ENCODE data around the gene DENND1C.

DENND1C gene

DNA sequence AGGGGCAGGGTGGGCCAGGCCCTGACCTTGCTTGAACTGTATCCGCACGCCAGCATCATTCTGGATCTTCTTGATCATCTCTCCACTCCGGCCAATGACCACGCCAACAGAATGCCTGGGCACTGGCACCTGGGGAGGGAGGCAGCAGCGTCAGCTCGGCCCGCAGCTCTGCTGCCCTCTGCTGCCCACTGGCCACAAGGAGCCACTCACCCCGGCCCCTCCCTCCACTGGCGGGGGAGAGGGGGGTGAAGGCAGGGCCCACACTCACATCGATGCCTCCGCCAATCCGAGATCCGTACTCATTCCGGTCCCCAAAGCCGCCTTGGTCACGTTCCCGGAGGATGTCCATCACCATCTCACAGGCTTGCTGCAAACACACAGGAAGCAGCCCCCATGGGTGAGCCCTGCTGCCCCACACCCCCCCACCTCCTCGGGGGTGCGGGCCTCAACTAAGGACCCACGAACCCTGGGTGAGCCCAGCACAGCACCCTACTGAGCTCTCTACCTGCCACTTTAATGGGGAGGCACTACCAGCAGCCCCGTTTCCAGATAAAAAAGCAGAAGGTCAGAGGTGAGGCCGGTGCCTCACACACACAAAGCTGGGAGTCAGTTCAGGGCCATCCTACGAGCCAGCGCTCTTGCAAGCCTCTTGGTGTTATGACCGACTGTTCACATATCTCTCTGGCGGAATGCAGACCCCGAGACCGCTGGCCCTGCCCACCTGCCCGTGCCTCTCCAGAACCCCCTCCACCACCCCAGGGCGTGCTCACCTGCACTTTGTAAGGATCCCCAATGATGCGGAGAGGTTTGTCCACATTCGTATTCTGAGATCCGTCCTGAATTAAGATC is 63.6 kb downstream of the DENND1C start:
- H3K4me1 ChIP-seq (ENCODE audit: insufficient read depth, low read length, severe bottlenecking), result peaks cover 10% of the 10 kb centered on the region
- no peak overlapping the region for H3K4me3 ChIP-seq (ENCODE audit: low read depth, low read length, poor library complexity, severe bottlenecking)
- H3K9me3 ChIP-seq (ENCODE audit: low read length), result no peaks in the 10 kb centered on the region
- peaks cover 31% of the 10 kb centered on the region for H3K79me2 ChIP-seq (ENCODE audit: insufficient read depth, low read length)
- H4K20me1 ChIP-seq (ENCODE audit: insufficient read depth, low read length), result no peaks in the 10 kb centered on the region
- no peaks in the 10 kb centered on the region for H3K27me3 ChIP-seq (ENCODE audit: insufficient read depth, low read length)
- H3K27ac ChIP-seq (ENCODE audit: low read depth, low read length, poor library complexity, severe bottlenecking), result no peak overlapping the region
- TF ChIP-seq, protein P1, sequence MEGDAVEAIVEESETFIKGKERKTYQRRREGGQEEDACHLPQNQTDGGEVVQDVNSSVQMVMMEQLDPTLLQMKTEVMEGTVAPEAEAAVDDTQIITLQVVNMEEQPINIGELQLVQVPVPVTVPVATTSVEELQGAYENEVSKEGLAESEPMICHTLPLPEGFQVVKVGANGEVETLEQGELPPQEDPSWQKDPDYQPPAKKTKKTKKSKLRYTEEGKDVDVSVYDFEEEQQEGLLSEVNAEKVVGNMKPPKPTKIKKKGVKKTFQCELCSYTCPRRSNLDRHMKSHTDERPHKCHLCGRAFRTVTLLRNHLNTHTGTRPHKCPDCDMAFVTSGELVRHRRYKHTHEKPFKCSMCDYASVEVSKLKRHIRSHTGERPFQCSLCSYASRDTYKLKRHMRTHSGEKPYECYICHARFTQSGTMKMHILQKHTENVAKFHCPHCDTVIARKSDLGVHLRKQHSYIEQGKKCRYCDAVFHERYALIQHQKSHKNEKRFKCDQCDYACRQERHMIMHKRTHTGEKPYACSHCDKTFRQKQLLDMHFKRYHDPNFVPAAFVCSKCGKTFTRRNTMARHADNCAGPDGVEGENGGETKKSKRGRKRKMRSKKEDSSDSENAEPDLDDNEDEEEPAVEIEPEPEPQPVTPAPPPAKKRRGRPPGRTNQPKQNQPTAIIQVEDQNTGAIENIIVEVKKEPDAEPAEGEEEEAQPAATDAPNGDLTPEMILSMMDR (IDR thresholded peaks at IDR 0.05; ENCODE audit: low read length), result no peak
- TF ChIP-seq EZH2 (IDR thresholded peaks at IDR 0.05; ENCODE audit: borderline replicate concordance, low read length), result no peak
- H3K9ac ChIP-seq (ENCODE audit: low read length), result no peak overlapping the region
- H3F3A ChIP-seq (ENCODE audit: insufficient read depth, low read length), result no peaks in the 10 kb centered on the region
- H3K9me2 ChIP-seq (ENCODE audit: low read depth, low read length), result no peaks in the 10 kb centered on the region
- H3K4me2 ChIP-seq (ENCODE audit: low read length), result no peak overlapping the region
- H3K36me3 ChIP-seq (ENCODE audit: insufficient read depth, low read length), result peaks cover 94% of the 10 kb centered on the region
- H2AFZ ChIP-seq (ENCODE audit: low read length), result no peak overlapping the region
